ENCODE measurements around the gene FBXO10. TPM values are rescaled to one million over a fixed set of nuclear protein-coding genes. Genes with fewer than 3 reads are reported as not detected.

The FBXO10 gene
- total RNA-seq, 4 donors from 2014 or later = 4.2 to 16.5 (median 6.8) TPM

- intact Hi-C loops (cut with DNase I; ENCODE audit: low total_unique reads) (no loop called here), in situ Hi-C loops (cut with MboI; ENCODE audit: low pct_ligation_motif_present in 1 of 4, low pct_unique_long_range_greater_than_20kb in 1 of 4, low sequenced_read_pairs in 3 of 4) (loop anchor here in 1 of 4 donors (25.0 kb wide), 1 partner anchor 415 kb away; the partner anchor contains the start of gene SLC25A51)
- H3K4me3 ChIP-seq = no peak overlapping the region
- H3K27ac ChIP-seq = no peak overlapping the region
- 91 to 96% methylated on average over 3 of the region's 3 CpGs for WGBS, 2 donors (ENCODE audit: low coverage in 1 of 2)
- peaks cover 0 to 53% (median 14%) of the 10 kb centered on the region in 4 donors for H3K36me3 ChIP-seq
- H3K9me3 ChIP-seq = no peaks in the 10 kb centered on the region
- no peak for DNase-seq
- H3K4me1 ChIP-seq = no peaks in the 10 kb centered on the region
- no peaks in the 10 kb centered on the region for H3K27me3 ChIP-seq
- no peak for TF ChIP-seq EP300 (IDR thresholded peaks at IDR 0.05; ENCODE audit: low read depth)
- TF ChIP-seq POLR2A (IDR thresholded peaks at IDR 0.05) = no peak
- no peak for TF ChIP-seq CTCF (IDR thresholded peaks at IDR 0.05)
- no peak for TF ChIP-seq POLR2AphosphoS5 (IDR thresholded peaks at IDR 0.05)
Measured at GRCh38 chr9:37497320-37497719, 78.9 kb downstream of the FBXO10 start.

GRCh38 chr9:37496020-37496419 is 80.2 kb downstream of the FBXO10 start:
- H3K36me3 ChIP-seq = peaks cover 0 to 47% (median 15%) of the 10 kb centered on the region in 4 donors
- TF ChIP-seq POLR2A (IDR thresholded peaks at IDR 0.05) = no peak
- no peak for TF ChIP-seq EP300 (IDR thresholded peaks at IDR 0.05; ENCODE audit: low read depth)
- no peak for TF ChIP-seq POLR2AphosphoS5 (IDR thresholded peaks at IDR 0.05)
- TF ChIP-seq CTCF (IDR thresholded peaks at IDR 0.05) = no peak
- 34 to 66% methylated on average over 3 to 4 of the region's 4 CpGs for WGBS, 2 donors (ENCODE audit: low coverage in 1 of 2)

GRCh38 chr9:37495571-37495970 is 80.6 kb downstream of the FBXO10 start:
- TF ChIP-seq EP300 (IDR thresholded peaks at IDR 0.05; ENCODE audit: low read depth) = no peak
- TF ChIP-seq POLR2AphosphoS5 (IDR thresholded peaks at IDR 0.05) = no peak
- TF ChIP-seq POLR2A (IDR thresholded peaks at IDR 0.05) = no peak
- no peak for TF ChIP-seq CTCF (IDR thresholded peaks at IDR 0.05)
- Histone ChIP-seq H3K27me3 (no peaks in the 10 kb centered on the region), H3K27ac (no peak overlapping the region), H3K4me3 (no peak overlapping the region), H3K9me3 (no peaks in the 10 kb centered on the region), H3K36me3 (peaks cover 0 to 47% (median 17%) of the 10 kb centered on the region in 4 donors), H3K4me1 (no peaks in the 10 kb centered on the region)
- no peak for DNase-seq
- in situ Hi-C loops (cut with MboI; ENCODE audit: low pct_ligation_motif_present in 1 of 4, low pct_unique_long_range_greater_than_20kb in 1 of 4, low sequenced_read_pairs in 3 of 4) (loop anchor here in 1 of 4 donors (25.0 kb wide), 1 partner anchor 417 kb away; the partner anchor contains the start of gene SLC25A51), intact Hi-C loops (cut with DNase I; ENCODE audit: low total_unique reads) (no loop called here)
- 95 to 100% methylated on average over 1 to 5 of the region's 5 CpGs for WGBS, 2 donors (ENCODE audit: low coverage in 1 of 2)

More at GRCh38 chr9:37496020-37496419, 80.2 kb downstream of the FBXO10 start:
- Histone ChIP-seq H3K4me3 (no peak overlapping the region), H3K4me1 (no peaks in the 10 kb centered on the region), H3K27me3 (no peaks in the 10 kb centered on the region), H3K27ac (no peak overlapping the region), H3K9me3 (no peaks in the 10 kb centered on the region)
- in situ Hi-C loops (cut with MboI; ENCODE audit: low pct_ligation_motif_present in 1 of 4, low pct_unique_long_range_greater_than_20kb in 1 of 4, low sequenced_read_pairs in 3 of 4) = loop anchor here in 1 of 4 donors (25.0 kb wide), 1 partner anchor 416 kb away; the partner anchor contains the start of gene SLC25A51
- intact Hi-C loops (cut with DNase I; ENCODE audit: low total_unique reads) = no loop called here
- no peak for DNase-seq

- H3K27me3 ChIP-seq = no peaks in the 10 kb centered on the region
- peaks cover 4 to 12% (median 9%) of the 10 kb centered on the region in 4 donors for H3K4me1 ChIP-seq
- DNase-seq = no peak
- H3K4me3 ChIP-seq = no peak overlapping the region
- in situ Hi-C loops (cut with MboI; ENCODE audit: low pct_ligation_motif_present in 1 of 4, low pct_unique_long_range_greater_than_20kb in 1 of 4, low sequenced_read_pairs in 3 of 4) = loop anchor here in 1 of 4 donors (25.0 kb wide), 1 partner anchor 420 kb away; the partner anchor contains the start of gene SLC25A51
- TF ChIP-seq CTCF (IDR thresholded peaks at IDR 0.05) (no peak), POLR2AphosphoS5 (IDR thresholded peaks at IDR 0.05) (no peak), POLR2A (IDR thresholded peaks at IDR 0.05) (no peak), EP300 (IDR thresholded peaks at IDR 0.05; ENCODE audit: low read depth) (no peak)
- intact Hi-C loops (cut with DNase I; ENCODE audit: low total_unique reads) = loop anchor here (5.0 kb wide), 1 partner anchor 80 kb away; no protein-coding TSS in a partner anchor
- peaks cover 0 to 30% (median 14%) of the 10 kb centered on the region in 4 donors for H3K36me3 ChIP-seq
- H3K27ac ChIP-seq = no peak overlapping the region
- 95 to 100% methylated on average over 1 of the region's 1 CpG for WGBS, 2 donors (ENCODE audit: low coverage in 1 of 2)
- no peaks in the 10 kb centered on the region for H3K9me3 ChIP-seq
Measured at GRCh38 chr9:37491939-37492338, 84.2 kb downstream of the FBXO10 start.
